Lung (tissue), 13 donors: ENCODE measurements around the gene ZNF638. TPM values are rescaled to one million over a fixed set of nuclear protein-coding genes. Genes with fewer than 3 reads are reported as not detected.

Experiments
- ATAC-seq: fragments of 200-7000 bp; cut with Tn5 transposase; one replicate; pipeline ENCODE4 v1.9.1; 2020; ENCODE audit warnings: moderate number of reproducible peaks; ENCODE audit not compliant: insufficient read depth, low FRiP score
- DNase-seq, 3 donors: peaks; one replicate each; pipeline ENCODE4 v3.0.0-alpha.2; 2013 to 2017
- H3K27ac ChIP-seq, 2 donors: one replicate each; pipeline ENCODE4 v1.5.1; 2013; ENCODE audit warnings: mild to moderate bottlenecking in 2 of 2, moderate library complexity in 2 of 2, control low read depth in 1 of 2, inconsistent platforms in 1 of 2, low read depth in 1 of 2, low read length in 1 of 2
- H3K27me3 ChIP-seq, 3 donors: one replicate each; pipeline ENCODE4 v1.5.1; 2013; ENCODE audit warnings: low read length in 2 of 3; ENCODE audit not compliant: control insufficient read depth in 3 of 3, insufficient read depth in 3 of 3
- H3K36me3 ChIP-seq, 4 donors: one replicate each; pipeline ENCODE4 v1.5.1; 2013; ENCODE audit warnings: low read length in 4 of 4, mild to moderate bottlenecking in 1 of 4, moderate library complexity in 1 of 4; ENCODE audit not compliant: control insufficient read depth in 4 of 4, insufficient read depth in 4 of 4
- H3K4me1 ChIP-seq, 5 donors: one replicate each; pipeline ENCODE4 v1.5.1; 2013; ENCODE audit warnings: low read length in 5 of 5, mild to moderate bottlenecking in 2 of 5, moderate library complexity in 1 of 5; ENCODE audit not compliant: control insufficient read depth in 5 of 5, insufficient read depth in 5 of 5
- H3K4me3 ChIP-seq: one replicate; pipeline ENCODE4 v1.5.1; 2013; ENCODE audit warnings: mild to moderate bottlenecking, control low read depth, moderate library complexity
- H3K9ac ChIP-seq, 2 donors: one replicate each; pipeline ENCODE4 v1.5.1; 2013; ENCODE audit warnings: low read length in 2 of 2, control low read depth in 1 of 2; ENCODE audit not compliant: insufficient read depth in 1 of 2
- H3K9me3 ChIP-seq, 4 donors: one replicate each; pipeline ENCODE4 v1.5.1; 2013; ENCODE audit warnings: low read length in 3 of 4, mild to moderate bottlenecking in 1 of 4, moderate library complexity in 1 of 4; ENCODE audit not compliant: control insufficient read depth in 4 of 4, insufficient read depth in 3 of 4
- WGBS, 2 donors: extraction: QIAGEN DNeasy Blood & Tissue Kit; methylation state at CpG; one replicate each; pipeline ENCODE4 v1.1.7; 2013; 5-methylcytosine and 5-hydroxymethylcytosine counted together
- polyA plus RNA-seq, 2 donors: library from polyadenylated mRNA; stranded (reverse); fragments of 200-250 nt; gene quantifications; one replicate each; pipeline ENCODE4 v1.2.1, GENCODE V29; 2013
- small RNA-seq: library from RNA; depleted of rRNA; stranded (forward); fragments of <200 nt; gene quantifications from one replicate; pipeline ENCODE3, GENCODE V24; 2014; ENCODE audit warnings: low replicate concordance
- total RNA-seq, 2 donors: library from RNA; depleted of rRNA in 1 of 2; stranded (reverse); fragments of >200 nt in 1 of 2; gene quantifications; one replicate each; pipeline ENCODE4 v1.2.1, GENCODE V29; 2014 to 2021
- TF ChIP-seq, protein P1 (sequence below): IDR thresholded peaks from 2 replicates; pipeline ENCODE4 v1.5.1; 2012; ENCODE audit warnings: mild to moderate bottlenecking; ENCODE audit errors: control extremely low read depth, extremely low read depth
- donor health status: control.
- donor health status: control.
- donor health status: Bipolar disorder and iron deficiency.
- donor health status: healthy.
- donor health status: DM: yes; HTN: yes; CAD: no.

Gene ZNF638
- total and polyA plus RNA-seq, 4 donors, result 45.1 to 371 (median 105) TPM

DNA sequence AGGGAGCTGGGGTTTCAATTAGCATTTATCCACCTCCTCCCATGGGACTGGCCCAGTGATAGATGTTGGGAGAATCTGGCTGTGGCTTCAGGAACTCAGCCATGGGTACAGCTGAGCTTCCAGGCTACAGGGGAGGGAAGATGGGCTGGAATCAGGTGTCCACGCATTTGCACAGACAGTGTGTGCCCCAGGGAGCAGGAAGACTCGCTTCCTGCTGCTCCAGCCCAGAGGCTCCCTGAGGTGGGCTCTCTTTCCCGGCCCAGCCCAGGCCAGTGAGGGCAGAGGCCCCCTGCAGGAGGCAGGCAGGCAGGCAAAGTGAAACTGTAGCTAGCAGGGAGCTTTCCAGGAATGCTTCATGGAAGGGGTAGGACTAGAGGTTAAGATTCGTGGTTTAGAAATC lies 150.5 kb downstream of the ZNF638 start:
- peaks cover 0 to 7% (median 0%) of the 10 kb centered on the region in 5 donors for H3K4me1 ChIP-seq
- 64 to 73% methylated on average over 4 of the region's 4 CpGs for WGBS, 2 donors
- H3K4me3 ChIP-seq, result no peak overlapping the region
- peaks cover 0 to 9% (median 0%) of the 10 kb centered on the region in 3 donors for H3K27me3 ChIP-seq
- H3K27ac ChIP-seq, result no peak overlapping the region
- TF ChIP-seq, protein P1, sequence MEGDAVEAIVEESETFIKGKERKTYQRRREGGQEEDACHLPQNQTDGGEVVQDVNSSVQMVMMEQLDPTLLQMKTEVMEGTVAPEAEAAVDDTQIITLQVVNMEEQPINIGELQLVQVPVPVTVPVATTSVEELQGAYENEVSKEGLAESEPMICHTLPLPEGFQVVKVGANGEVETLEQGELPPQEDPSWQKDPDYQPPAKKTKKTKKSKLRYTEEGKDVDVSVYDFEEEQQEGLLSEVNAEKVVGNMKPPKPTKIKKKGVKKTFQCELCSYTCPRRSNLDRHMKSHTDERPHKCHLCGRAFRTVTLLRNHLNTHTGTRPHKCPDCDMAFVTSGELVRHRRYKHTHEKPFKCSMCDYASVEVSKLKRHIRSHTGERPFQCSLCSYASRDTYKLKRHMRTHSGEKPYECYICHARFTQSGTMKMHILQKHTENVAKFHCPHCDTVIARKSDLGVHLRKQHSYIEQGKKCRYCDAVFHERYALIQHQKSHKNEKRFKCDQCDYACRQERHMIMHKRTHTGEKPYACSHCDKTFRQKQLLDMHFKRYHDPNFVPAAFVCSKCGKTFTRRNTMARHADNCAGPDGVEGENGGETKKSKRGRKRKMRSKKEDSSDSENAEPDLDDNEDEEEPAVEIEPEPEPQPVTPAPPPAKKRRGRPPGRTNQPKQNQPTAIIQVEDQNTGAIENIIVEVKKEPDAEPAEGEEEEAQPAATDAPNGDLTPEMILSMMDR, result no peak
- H3K36me3 ChIP-seq, result no peaks in the 10 kb centered on the region
- no peaks in the 10 kb centered on the region for H3K9me3 ChIP-seq
- ATAC-seq (no peak), DNase-seq (no peak)
- no peak overlapping the region for H3K9ac ChIP-seq

DNA sequence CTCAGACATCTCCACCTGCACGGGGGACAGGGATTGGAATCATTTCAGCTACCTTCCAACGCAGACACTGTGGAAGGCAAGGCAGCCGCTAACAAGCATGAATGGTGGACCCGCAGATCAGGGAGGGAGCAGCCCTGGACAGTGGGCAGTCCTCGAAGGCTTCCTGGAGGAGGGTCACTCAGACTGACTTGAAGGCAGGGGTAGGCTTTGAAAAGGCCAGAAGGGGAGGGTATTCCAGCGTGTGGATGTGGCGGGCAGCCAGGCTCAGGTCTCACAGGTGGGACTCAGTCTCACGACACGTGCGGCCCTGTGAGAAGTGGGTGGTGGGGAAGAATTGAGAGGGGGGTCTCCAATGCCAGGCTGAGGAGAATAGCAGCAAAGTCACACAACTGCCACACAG lies 151.7 kb downstream of the ZNF638 start:
- 93% methylated on average over 10 of the region's 10 CpGs for WGBS, 2 donors

DNA sequence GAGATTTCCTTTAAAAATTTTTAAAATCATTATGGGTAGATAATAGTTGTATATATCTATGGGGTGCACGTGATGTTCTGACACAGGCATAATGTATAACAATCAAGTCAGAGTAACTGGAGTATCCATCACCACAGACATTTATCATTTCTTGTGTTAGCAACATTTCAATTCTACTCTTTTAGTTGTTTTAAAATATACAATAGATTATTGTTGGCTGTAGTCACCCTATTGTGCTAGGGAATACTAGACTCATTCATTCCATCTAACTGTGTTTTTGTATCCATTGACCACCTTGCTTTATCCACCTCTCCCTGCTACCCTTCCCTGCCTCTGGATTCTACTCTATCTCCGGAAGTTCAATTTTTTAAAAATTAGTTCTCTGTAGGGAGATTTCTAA lies 152.8 kb downstream of the ZNF638 start:
- no peak overlapping the region for H3K27ac ChIP-seq
- TF ChIP-seq, protein P1, result no peak
- no peak for ATAC-seq
- DNase-seq, result no peak
- peaks cover 0 to 6% (median 0%) of the 10 kb centered on the region in 5 donors for H3K4me1 ChIP-seq
- 91 to 92% methylated on average over 2 of the region's 2 CpGs for WGBS, 2 donors
- H3K9ac ChIP-seq, result no peak overlapping the region
- H3K9me3 ChIP-seq, result no peaks in the 10 kb centered on the region
- peaks cover 0 to 2% (median 0%) of the 10 kb centered on the region in 4 donors for H3K36me3 ChIP-seq
- H3K27me3 ChIP-seq, result peaks cover 0 to 9% (median 0%) of the 10 kb centered on the region in 3 donors
- H3K4me3 ChIP-seq, result no peak overlapping the region

More for the DNA sequence above, 151.7 kb downstream of the ZNF638 start:
- Histone ChIP-seq H3K27ac (no peak overlapping the region), H3K4me3 (no peak overlapping the region), H3K9ac (no peak overlapping the region), H3K27me3 (peaks cover 0 to 9% (median 0%) of the 10 kb centered on the region in 3 donors), H3K36me3 (no peaks in the 10 kb centered on the region), H3K9me3 (no peaks in the 10 kb centered on the region), H3K4me1 (peaks cover 0 to 6% (median 0%) of the 10 kb centered on the region in 5 donors)
- TF ChIP-seq, protein P1, result no peak
- DNase-seq, result no peak
- ATAC-seq, result no peak

Small RNA genes lying within 50 kb of the gene (small RNA-seq; reads per million reads assigned to genes)
- gene RNU6-105P, result not detected

Other genes with a start within 250 kb of the ZNF638 start
- 10 to 100 TPM; 18.1 to 32.3 TPM for gene MCEE, start 201.6 kb upstream of the ZNF638 start, total RNA-seq
- gene MCEE, start 201.6 kb upstream of the ZNF638 start, polyA plus RNA-seq, result 10 to 100 TPM; 16.4 to 25.1 TPM
- gene MPHOSPH10, start 201.1 kb upstream of the ZNF638 start, total RNA-seq, result 10 to 100 TPM; 24.7 to 25.2 TPM
- gene MPHOSPH10, start 201.1 kb upstream of the ZNF638 start, polyA plus RNA-seq, result 10 to 100 TPM; 16.8 to 40.6 TPM
- 10 to 100 TPM in 1 of 2 donors, 1 to 10 TPM in 1; 9.1 to 10.4 TPM for gene PAIP2B, start 104.7 kb upstream of the ZNF638 start, total RNA-seq
- 1 to 10 TPM; 1.4 to 3.0 TPM for gene PAIP2B, start 104.7 kb upstream of the ZNF638 start, polyA plus RNA-seq
- gene DYSF, start 121.8 kb downstream of the ZNF638 start, total RNA-seq, result 10 to 100 TPM; 31.8 to 48.3 TPM
- 10 to 100 TPM; 12.9 to 56.2 TPM for gene DYSF, start 121.8 kb downstream of the ZNF638 start, polyA plus RNA-seq